Smooth muscle cell of the brain vasculature (primary cell): ENCODE results near the gene TRIM46.
"Not testable (repeated sequence)": the region's sequence is repeated elsewhere in the genome, so short reads cannot be mapped to it uniquely, and the experiment has no call there.

Experiments used
- DNase-seq: peaks from one replicate; pipeline ENCODE4 v3.0.0-alpha.2; 2012; ENCODE audit warnings: low read depth, low spot score

The TRIM46 gene

GRCh38 chr1:155139895-155140629 is 33.6 kb upstream of the TRIM46 start, which contains the start of gene DPM3:
Gene DPM3, minus strand, starts transcription at chr1:155140531. Its CDS starts 291 bp downstream, at chr1:155140240.
- DNase-seq: no peak

- DNase-seq: no peak
Measured at GRCh38 chr1:155140630-155140953, 33.1 kb upstream of the TRIM46 start.

GRCh38 chr1:155141749-155142148 is 31.9 kb upstream of the TRIM46 start:
- DNase-seq: no peak

- no peak for DNase-seq
Measured at GRCh38 chr1:155145491-155145890, 28.2 kb upstream of the TRIM46 start.

GRCh38 chr1:155155996-155156643 is 17.5 kb upstream of the TRIM46 start:
- DNase-seq: not testable (repeated sequence)

GRCh38 chr1:155158991-155159390 is 14.7 kb upstream of the TRIM46 start:
- DNase-seq: no peak

GRCh38 chr1:155160128-155160527 is 13.5 kb upstream of the TRIM46 start:
- no peak for DNase-seq

- not testable (repeated sequence) for DNase-seq
Measured at GRCh38 chr1:155162631-155163030, 11.0 kb upstream of the TRIM46 start.

- DNase-seq: not testable (repeated sequence)
Measured at GRCh38 chr1:155163785-155164184, 9.9 kb upstream of the TRIM46 start.

GRCh38 chr1:155164625-155165024 is 9.0 kb upstream of the TRIM46 start:
- DNase-seq: not testable (repeated sequence)

- DNase-seq: no peak
Measured at GRCh38 chr1:155166051-155166470, 7.6 kb upstream of the TRIM46 start.

GRCh38 chr1:155166471-155167165 is 7.0 kb upstream of the TRIM46 start:
- DNase-seq: no peak

GRCh38 chr1:155167166-155168104 is 6.2 kb upstream of the TRIM46 start:
- DNase-seq: peak; percentile 59

GRCh38 chr1:155168105-155168445 is 5.6 kb upstream of the TRIM46 start:
- not testable (repeated sequence) for DNase-seq

GRCh38 chr1:155168456-155169210 is 5.0 kb upstream of the TRIM46 start:
- DNase-seq: no peak

- no peak for DNase-seq
Measured at GRCh38 chr1:155169541-155169940, 4.1 kb upstream of the TRIM46 start.

- DNase-seq: no peak
Measured at GRCh38 chr1:155170101-155170785, 3.4 kb upstream of the TRIM46 start.

- DNase-seq: no peak
Measured at GRCh38 chr1:155170806-155171205, 2.8 kb upstream of the TRIM46 start.

GRCh38 chr1:155171836-155172731 is 1.6 kb upstream of the TRIM46 start:
- no peak for DNase-seq
